Measurements from ENCODE around the gene SNX18.

Gene SNX18

DNA sequence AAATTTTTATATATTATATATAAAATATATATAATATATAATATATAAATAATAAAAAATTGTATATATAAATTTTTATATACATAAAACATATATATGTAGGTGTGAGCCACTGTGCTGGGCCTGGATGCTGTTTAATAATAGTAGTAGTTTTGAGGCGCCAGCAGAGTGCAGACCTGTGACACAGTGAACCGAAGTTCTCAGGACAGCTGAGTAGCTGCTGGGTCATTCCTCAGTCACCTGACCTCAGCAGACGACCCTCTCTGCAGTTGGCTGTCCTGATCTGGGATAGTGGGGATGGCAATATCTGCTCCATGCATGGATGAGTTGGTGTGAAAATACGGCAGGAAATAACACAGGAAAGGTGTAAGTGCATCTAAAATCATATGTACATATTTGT is 3.3 kb upstream of the SNX18 start:
- in situ Hi-C loops (cut with HindIII; ENCODE audit: low sequenced_read_pairs) = no loop called here
- DNase-seq (ENCODE audit: low read depth) = no peak
- TF ChIP-seq, protein P1, sequence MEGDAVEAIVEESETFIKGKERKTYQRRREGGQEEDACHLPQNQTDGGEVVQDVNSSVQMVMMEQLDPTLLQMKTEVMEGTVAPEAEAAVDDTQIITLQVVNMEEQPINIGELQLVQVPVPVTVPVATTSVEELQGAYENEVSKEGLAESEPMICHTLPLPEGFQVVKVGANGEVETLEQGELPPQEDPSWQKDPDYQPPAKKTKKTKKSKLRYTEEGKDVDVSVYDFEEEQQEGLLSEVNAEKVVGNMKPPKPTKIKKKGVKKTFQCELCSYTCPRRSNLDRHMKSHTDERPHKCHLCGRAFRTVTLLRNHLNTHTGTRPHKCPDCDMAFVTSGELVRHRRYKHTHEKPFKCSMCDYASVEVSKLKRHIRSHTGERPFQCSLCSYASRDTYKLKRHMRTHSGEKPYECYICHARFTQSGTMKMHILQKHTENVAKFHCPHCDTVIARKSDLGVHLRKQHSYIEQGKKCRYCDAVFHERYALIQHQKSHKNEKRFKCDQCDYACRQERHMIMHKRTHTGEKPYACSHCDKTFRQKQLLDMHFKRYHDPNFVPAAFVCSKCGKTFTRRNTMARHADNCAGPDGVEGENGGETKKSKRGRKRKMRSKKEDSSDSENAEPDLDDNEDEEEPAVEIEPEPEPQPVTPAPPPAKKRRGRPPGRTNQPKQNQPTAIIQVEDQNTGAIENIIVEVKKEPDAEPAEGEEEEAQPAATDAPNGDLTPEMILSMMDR (IDR thresholded peaks at IDR 0.05; ENCODE audit: low read depth, low read length, missing control alignments) = no peak

DNA sequence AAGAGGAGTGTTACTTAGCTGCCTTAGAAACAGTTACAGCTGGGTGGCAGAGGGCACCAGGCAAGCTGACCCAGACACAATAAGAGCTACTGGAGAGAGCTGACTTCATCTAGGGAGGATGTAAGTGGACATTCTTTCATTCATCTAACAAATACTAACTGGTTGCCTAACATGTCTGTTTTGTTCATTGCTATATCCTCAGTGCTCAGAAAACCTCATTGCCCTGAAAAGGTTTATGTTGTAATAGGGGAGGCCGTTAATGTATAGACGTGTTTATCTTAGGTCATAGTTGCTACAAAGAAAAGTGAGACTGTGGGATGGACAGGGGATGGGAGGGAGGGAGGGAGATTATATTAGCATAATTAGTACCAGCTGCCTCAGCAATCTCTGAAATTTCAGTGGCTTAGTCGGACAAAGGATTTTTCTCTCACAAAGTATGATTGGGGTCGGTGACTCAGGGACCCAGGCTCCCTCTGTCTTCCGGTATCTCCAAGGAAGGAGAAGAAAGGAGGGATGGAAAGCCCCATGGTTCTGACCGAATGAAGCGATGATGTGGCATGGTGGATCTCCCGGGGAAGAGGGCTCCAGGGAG is 2.6 kb upstream of the SNX18 start:
- DNase-seq (ENCODE audit: low read depth) = peak; percentile 44
- TF ChIP-seq, protein P1 (IDR thresholded peaks at IDR 0.05; ENCODE audit: low read depth, low read length, missing control alignments) = no peak
- H3K4me3 ChIP-seq (ENCODE audit: low read depth, low read length) = no peak overlapping the region
- in situ Hi-C loops (cut with HindIII; ENCODE audit: low sequenced_read_pairs) = loop anchor here (5.0 kb wide), 1 partner anchor 357 kb away; no protein-coding TSS in a partner anchor

More for the DNA sequence above, 3.3 kb upstream of the SNX18 start:
- H3K4me3 ChIP-seq (ENCODE audit: low read depth, low read length) = no peak overlapping the region

DNA sequence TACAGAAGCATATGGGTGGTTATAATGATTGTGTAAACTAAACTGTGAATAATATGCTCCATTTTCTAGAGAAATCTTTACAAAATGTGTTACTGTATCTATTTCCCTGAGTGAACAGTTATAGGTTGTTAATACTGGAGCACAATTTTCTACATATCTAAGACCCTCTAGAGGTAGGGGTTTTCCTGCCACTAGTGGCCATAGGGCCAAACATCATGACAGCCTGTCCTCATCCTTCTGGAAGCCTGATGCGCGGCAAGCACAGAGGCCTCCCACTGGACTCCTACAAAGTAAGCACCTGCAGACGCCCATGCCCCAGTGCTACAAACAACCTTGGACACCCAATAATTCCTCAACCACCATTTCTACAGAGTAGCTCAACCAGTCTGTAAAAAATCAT is 1.9 kb upstream of the SNX18 start:
- H3K4me3 ChIP-seq (ENCODE audit: low read depth, low read length) = no peak overlapping the region
- in situ Hi-C loops (cut with HindIII; ENCODE audit: low sequenced_read_pairs) = loop anchor here (5.0 kb wide), 1 partner anchor 357 kb away; no protein-coding TSS in a partner anchor
- TF ChIP-seq, protein P1 (IDR thresholded peaks at IDR 0.05; ENCODE audit: low read depth, low read length, missing control alignments) = no peak
- no peak for DNase-seq (ENCODE audit: low read depth)

DNA sequence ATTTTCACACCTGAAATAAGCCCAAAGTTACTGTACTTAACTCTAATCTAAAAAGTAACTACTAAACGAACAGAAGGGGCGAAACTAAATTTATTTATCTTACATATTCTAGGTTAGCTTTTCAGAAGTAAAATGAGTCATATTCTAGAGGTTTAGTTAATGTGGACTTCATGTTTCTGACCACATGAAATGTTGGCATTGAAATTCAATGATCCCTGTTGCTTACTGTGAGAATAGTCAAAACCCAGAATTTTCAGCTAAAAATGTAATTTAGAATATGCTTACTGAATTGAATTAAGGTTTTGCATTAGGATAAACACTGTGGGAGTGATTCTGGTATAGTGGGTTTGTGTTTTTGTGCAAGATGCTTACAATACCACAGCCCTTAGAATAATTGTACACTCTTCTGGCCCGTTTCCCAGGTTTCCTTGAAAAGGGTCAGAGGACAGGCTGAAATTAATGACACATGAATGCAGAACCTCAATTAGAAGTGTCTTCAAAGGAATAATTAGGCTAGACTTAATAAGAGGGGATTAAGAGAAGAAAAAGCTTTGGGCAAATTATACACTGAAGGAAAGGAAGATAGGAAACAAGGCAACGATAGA is 1.4 kb upstream of the SNX18 start:
- in situ Hi-C loops (cut with HindIII; ENCODE audit: low sequenced_read_pairs) = loop anchor here (5.0 kb wide), 1 partner anchor 356 kb away; no protein-coding TSS in a partner anchor
- no peak overlapping the region for H3K4me3 ChIP-seq (ENCODE audit: low read depth, low read length)
- TF ChIP-seq, protein P1 (IDR thresholded peaks at IDR 0.05; ENCODE audit: low read depth, low read length, missing control alignments) = no peak
- DNase-seq (ENCODE audit: low read depth) = peak; percentile 40

DNA sequence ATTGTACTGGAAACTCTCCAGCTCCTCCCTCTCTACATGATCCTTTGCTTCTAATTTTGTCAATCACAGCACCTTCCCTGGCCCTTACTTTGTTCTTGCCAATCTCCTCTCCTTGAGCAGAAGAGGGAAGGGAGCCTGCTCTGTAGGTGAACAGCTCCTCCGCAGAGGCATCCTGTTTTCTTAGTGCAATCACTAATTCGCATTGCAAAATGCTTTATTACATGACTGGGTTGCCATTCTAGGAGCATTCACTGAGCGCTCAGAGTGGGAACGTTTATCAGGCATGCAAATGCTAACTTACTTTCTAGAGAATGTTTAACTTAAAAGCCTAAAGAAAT is 416 bp upstream of the SNX18 start:
- TF ChIP-seq, protein P1 (IDR thresholded peaks at IDR 0.05; ENCODE audit: low read depth, low read length, missing control alignments) = no peak
- peak overlapping the region; percentile 53 for H3K4me3 ChIP-seq (ENCODE audit: low read depth, low read length)
- in situ Hi-C loops (cut with HindIII; ENCODE audit: low sequenced_read_pairs) = loop anchor here (5.0 kb wide), 1 partner anchor 355 kb away; no protein-coding TSS in a partner anchor
- no peak for DNase-seq (ENCODE audit: low read depth)

DNA sequence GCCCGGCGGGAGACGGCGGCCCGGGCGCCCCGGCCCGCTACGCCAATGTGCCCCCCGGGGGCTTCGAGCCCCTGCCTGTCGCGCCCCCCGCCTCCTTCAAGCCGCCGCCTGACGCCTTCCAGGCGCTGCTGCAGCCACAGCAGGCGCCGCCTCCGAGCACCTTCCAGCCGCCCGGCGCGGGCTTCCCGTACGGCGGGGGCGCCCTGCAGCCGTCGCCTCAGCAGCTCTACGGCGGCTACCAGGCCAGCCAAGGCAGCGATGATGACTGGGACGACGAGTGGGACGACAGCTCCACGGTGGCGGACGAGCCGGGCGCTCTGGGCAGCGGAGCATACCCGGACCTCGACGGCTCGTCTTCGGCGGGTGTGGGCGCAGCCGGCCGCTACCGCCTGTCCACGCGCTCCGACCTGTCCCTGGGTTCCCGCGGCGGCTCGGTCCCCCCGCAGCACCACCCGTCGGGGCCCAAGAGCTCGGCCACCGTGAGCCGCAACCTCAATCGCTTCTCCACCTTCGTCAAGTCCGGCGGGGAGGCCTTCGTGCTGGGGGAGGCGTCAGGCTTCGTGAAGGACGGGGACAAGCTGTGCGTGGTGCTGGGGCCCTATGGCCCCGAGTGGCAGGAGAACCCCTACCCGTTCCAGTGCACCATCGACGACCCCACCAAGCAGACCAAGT is 723 bp downstream of the SNX18 start:
- no peak for DNase-seq (ENCODE audit: low read depth)
- TF ChIP-seq, protein P1 (IDR thresholded peaks at IDR 0.05; ENCODE audit: low read depth, low read length, missing control alignments) = no peak
- H3K4me3 ChIP-seq (ENCODE audit: low read depth, low read length) = peak overlapping the region; percentile 53
- in situ Hi-C loops (cut with HindIII; ENCODE audit: low sequenced_read_pairs) = loop anchor here (5.0 kb wide), 1 partner anchor 354 kb away; no protein-coding TSS in a partner anchor

Measured in astrocyte of the cerebellum (primary cell).